ENCODE results near the gene KCNIP1. TPM values are rescaled to one million over a fixed set of nuclear protein-coding genes. Genes with fewer than 3 reads are reported as not detected.
A peak's percentile ranks its signal among the peaks of the same experiment; 100 is the strongest.

The KCNIP1 gene
- polyA plus RNA-seq, 1 donor from 2014 or later = 13.8 TPM

GRCh38 chr5:170627271-170627670 lies 123.5 kb downstream of the KCNIP1 start:
- no peaks in the 10 kb centered on the region for H3K36me3 ChIP-seq (ENCODE audit: insufficient read depth, low read length)
- no peaks in the 10 kb centered on the region for H4K20me1 ChIP-seq (ENCODE audit: insufficient read depth)
- no peaks in the 10 kb centered on the region for H3K27me3 ChIP-seq (ENCODE audit: insufficient read depth, low read depth, low read length)
- no peak overlapping the region for H2AFZ ChIP-seq (ENCODE audit: low read depth, low read length)
- H3K4me2 ChIP-seq (ENCODE audit: low read length) = no peak overlapping the region
- no peaks in the 10 kb centered on the region for H3K9me3 ChIP-seq (ENCODE audit: low read length)
- no peaks in the 10 kb centered on the region for H3K79me2 ChIP-seq (replicated peaks; ENCODE audit: insufficient read depth, low read length)
- no peak overlapping the region for H3K4me3 ChIP-seq (ENCODE audit: low read length)
- no peaks in the 10 kb centered on the region for H3K9me2 ChIP-seq (ENCODE audit: insufficient read depth, low read length)
- no peak for TF ChIP-seq TAF1 (IDR thresholded peaks at IDR 0.05; ENCODE audit: low read depth)
- no peak for TF ChIP-seq RAD21 (conservative IDR thresholded peaks at IDR 0.05)
- no peak for TF ChIP-seq EP300 (conservative IDR thresholded peaks at IDR 0.05; ENCODE audit: poor library complexity, severe bottlenecking)
- no peak for TF ChIP-seq EZH2 (IDR thresholded peaks at IDR 0.05; ENCODE audit: borderline replicate concordance, insufficient read depth, low read length, poor library complexity, severe bottlenecking)
- TF ChIP-seq POLR2AphosphoS5 (IDR thresholded peaks at IDR 0.05) = no peak
- no peak for TF ChIP-seq CTCF (IDR thresholded peaks at IDR 0.05; ENCODE audit: poor library complexity, severe bottlenecking)
- no peak for TF ChIP-seq REST (IDR thresholded peaks at IDR 0.05; ENCODE audit: borderline replicate concordance)
- no peak for TF ChIP-seq MXI1 (conservative IDR thresholded peaks at IDR 0.05; ENCODE audit: poor library complexity, severe bottlenecking)
- TF ChIP-seq SMC3 (conservative IDR thresholded peaks at IDR 0.05; ENCODE audit: poor library complexity) = no peak
- no peak overlapping the region for H3K9ac ChIP-seq (ENCODE audit: low read length)
- H3F3A ChIP-seq (ENCODE audit: insufficient read depth, low read length, poor library complexity, severe bottlenecking) = no peaks in the 10 kb centered on the region
- H3K27ac ChIP-seq (ENCODE audit: low read length) = peak overlapping the region; percentile 35

GRCh38 chr5:170628028-170628427 lies 124.2 kb downstream of the KCNIP1 start:
- H3F3A ChIP-seq (ENCODE audit: insufficient read depth, low read length, poor library complexity, severe bottlenecking) = no peaks in the 10 kb centered on the region
- H3K4me3 ChIP-seq (ENCODE audit: low read length) = no peak overlapping the region
- no peaks in the 10 kb centered on the region for H4K20me1 ChIP-seq (ENCODE audit: insufficient read depth)
- H3K36me3 ChIP-seq (ENCODE audit: insufficient read depth, low read length) = no peaks in the 10 kb centered on the region
- no peak overlapping the region for H2AFZ ChIP-seq (ENCODE audit: low read depth, low read length)
- no peaks in the 10 kb centered on the region for H3K9me2 ChIP-seq (ENCODE audit: insufficient read depth, low read length)
- no peak for TF ChIP-seq RAD21 (conservative IDR thresholded peaks at IDR 0.05)
- TF ChIP-seq SMC3 (conservative IDR thresholded peaks at IDR 0.05; ENCODE audit: poor library complexity) = no peak
- H3K79me2 ChIP-seq (replicated peaks; ENCODE audit: insufficient read depth, low read length) = no peaks in the 10 kb centered on the region
- H3K27ac ChIP-seq (ENCODE audit: low read length) = no peak overlapping the region
- no peak overlapping the region for H3K9ac ChIP-seq (ENCODE audit: low read length)
- H3K27me3 ChIP-seq (ENCODE audit: insufficient read depth, low read depth, low read length) = no peaks in the 10 kb centered on the region
- no peak overlapping the region for H3K4me2 ChIP-seq (ENCODE audit: low read length)
- no peaks in the 10 kb centered on the region for H3K9me3 ChIP-seq (ENCODE audit: low read length)
